SU-DHL-6 (cell line): ENCODE measurements around the gene SCUBE1.
A peak's percentile ranks its signal among the peaks of the same experiment; 100 is the strongest.

Experiments used
- H2AFZ ChIP-seq: fragments of 200-600 bp; sonication (generic); 2 replicates; pipeline ENCODE4 v1.6.1; 2014; ENCODE audit warnings: low read depth, mild to moderate bottlenecking, moderate library complexity, mixed read lengths, antibody characterized with exemption, low read length; ENCODE audit not compliant: severe bottlenecking
- H3F3A ChIP-seq: fragments of 200-600 bp; shearing (Covaris generic); 2 replicates; pipeline ENCODE4 v1.6.0; 2016; ENCODE audit warnings: antibody characterized with exemption, mild to moderate bottlenecking; ENCODE audit not compliant: insufficient read depth
- H3K27ac ChIP-seq: fragments of 200-600 bp; sonication (generic); 2 replicates; pipeline ENCODE4 v1.5.1; 2016; ENCODE audit warnings: low read depth, mild to moderate bottlenecking, low read length, moderate library complexity, mixed read lengths
- H3K27me3 ChIP-seq: fragments of 200-600 bp; sonication (generic), shearing (Covaris generic); 2 replicates; pipeline ENCODE4 v1.6.0; 2014; ENCODE audit warnings: mild to moderate bottlenecking, low read length
- H3K36me3 ChIP-seq: fragments of 200-600 bp; sonication (generic); 2 replicates; pipeline ENCODE4 v1.6.1; 2014; ENCODE audit warnings: mild to moderate bottlenecking, low read length, mixed read lengths
- H3K4me2 ChIP-seq: fragments of 300-600, 200-600 bp; shearing (Covaris generic), sonication (generic); 2 replicates; pipeline ENCODE4 v1.6.0; 2014; ENCODE audit warnings: low read length, low read depth, mild to moderate bottlenecking; ENCODE audit not compliant: poor library complexity, severe bottlenecking
- H3K4me3 ChIP-seq: fragments of 200-600 bp; sonication (generic); 2 replicates; pipeline ENCODE4 v1.5.1; 2014; ENCODE audit warnings: antibody characterized with exemption, low read length, mild to moderate bottlenecking, mixed read lengths; ENCODE audit not compliant: insufficient read depth, poor library complexity, severe bottlenecking
- H3K79me2 ChIP-seq: fragments of 200-600 bp; sonication (generic); 2 replicates; pipeline ENCODE4 v1.6.1; 2014; ENCODE audit warnings: mild to moderate bottlenecking, low read length, moderate library complexity; ENCODE audit not compliant: insufficient read depth
- H3K9ac ChIP-seq: fragments of 200-600 bp; sonication (generic); 2 replicates; pipeline ENCODE4 v1.7.0; 2014; ENCODE audit warnings: mild to moderate bottlenecking, low read length
- H3K9me2 ChIP-seq: fragments of 200-600 bp; sonication (generic); replicated peaks from 2 replicates; pipeline ENCODE4 v1.6.1; 2014; ENCODE audit warnings: low read length; ENCODE audit not compliant: insufficient read depth
- H3K9me3 ChIP-seq: fragments of 200-600 bp; sonication (generic); 2 replicates; pipeline ENCODE4 v1.6.1; 2014; ENCODE audit warnings: low read length, mixed read lengths; ENCODE audit not compliant: insufficient read depth
- H4K20me1 ChIP-seq: fragments of 200-600 bp; sonication (generic); 2 replicates; pipeline ENCODE4 v1.6.1; 2014; ENCODE audit warnings: low read depth, mild to moderate bottlenecking, antibody characterized with exemption, low read length, moderate library complexity, mixed read lengths
- EZH2phosphoT487 ChIP-seq: fragments of 200-600 bp; sonication (generic), shearing (Covaris generic); conservative IDR thresholded peaks from 2 replicates; pipeline ENCODE4 v1.6.1; 2018; ENCODE audit warnings: mild to moderate bottlenecking, antibody characterized with exemption, low read length, moderate library complexity, mixed read lengths
- TF ChIP-seq, protein P1 (sequence below): fragments of 200-600 bp; sonication (generic); IDR thresholded peaks from one replicate; pipeline ENCODE4 v1.5.1; 2017; ENCODE audit warnings: antibody characterized with exemption, mild to moderate bottlenecking, low read length, moderate library complexity; ENCODE audit not compliant: insufficient read depth, poor library complexity, severe bottlenecking

SCUBE1 gene

DNA sequence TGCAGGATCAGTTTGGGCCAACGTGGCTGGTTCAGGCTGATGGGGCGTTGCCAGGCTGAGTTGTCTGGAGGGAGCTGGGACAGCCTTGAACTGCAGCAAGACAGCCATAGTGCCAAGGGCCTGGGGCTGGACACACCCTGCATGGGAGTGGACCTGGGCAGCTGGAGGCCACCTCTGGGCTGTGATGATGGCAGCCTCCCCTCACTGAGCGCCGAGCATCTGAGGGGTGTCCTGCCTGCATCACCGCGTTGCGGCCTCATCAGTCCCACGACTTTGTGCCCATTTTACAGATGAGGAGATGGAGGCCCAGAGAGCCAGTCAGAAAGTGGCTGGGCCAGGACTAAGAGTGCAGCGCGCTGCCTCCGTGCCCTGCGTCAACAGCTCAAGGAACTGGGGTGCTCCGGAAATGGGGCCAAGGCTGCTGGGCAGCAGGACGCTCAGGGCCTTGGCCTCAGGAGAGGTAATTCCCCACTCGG, 192.4 kb downstream of the SCUBE1 start:
- Histone ChIP-seq H3K27ac (no peak overlapping the region), H3K36me3 (no peaks in the 10 kb centered on the region), H3K9ac (no peak overlapping the region), H2AFZ (no peak overlapping the region), H3K9me3 (no peaks in the 10 kb centered on the region), H3K27me3 (0 out of 2 replicates have a peak, but pooled peaks cover 3% of the 10 kb centered on the region), H3K4me2 (no peak overlapping the region), H3K9me2 (no peaks in the 10 kb centered on the region), H4K20me1 (no peaks in the 10 kb centered on the region), H3F3A (no peaks in the 10 kb centered on the region; the same call in 1 of the 2 replicates), H3K79me2 (no peaks in the 10 kb centered on the region), H3K4me3 (no peak overlapping the region)
- TF ChIP-seq, protein P1, sequence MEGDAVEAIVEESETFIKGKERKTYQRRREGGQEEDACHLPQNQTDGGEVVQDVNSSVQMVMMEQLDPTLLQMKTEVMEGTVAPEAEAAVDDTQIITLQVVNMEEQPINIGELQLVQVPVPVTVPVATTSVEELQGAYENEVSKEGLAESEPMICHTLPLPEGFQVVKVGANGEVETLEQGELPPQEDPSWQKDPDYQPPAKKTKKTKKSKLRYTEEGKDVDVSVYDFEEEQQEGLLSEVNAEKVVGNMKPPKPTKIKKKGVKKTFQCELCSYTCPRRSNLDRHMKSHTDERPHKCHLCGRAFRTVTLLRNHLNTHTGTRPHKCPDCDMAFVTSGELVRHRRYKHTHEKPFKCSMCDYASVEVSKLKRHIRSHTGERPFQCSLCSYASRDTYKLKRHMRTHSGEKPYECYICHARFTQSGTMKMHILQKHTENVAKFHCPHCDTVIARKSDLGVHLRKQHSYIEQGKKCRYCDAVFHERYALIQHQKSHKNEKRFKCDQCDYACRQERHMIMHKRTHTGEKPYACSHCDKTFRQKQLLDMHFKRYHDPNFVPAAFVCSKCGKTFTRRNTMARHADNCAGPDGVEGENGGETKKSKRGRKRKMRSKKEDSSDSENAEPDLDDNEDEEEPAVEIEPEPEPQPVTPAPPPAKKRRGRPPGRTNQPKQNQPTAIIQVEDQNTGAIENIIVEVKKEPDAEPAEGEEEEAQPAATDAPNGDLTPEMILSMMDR: no peak
- no peak for TF ChIP-seq EZH2phosphoT487

DNA sequence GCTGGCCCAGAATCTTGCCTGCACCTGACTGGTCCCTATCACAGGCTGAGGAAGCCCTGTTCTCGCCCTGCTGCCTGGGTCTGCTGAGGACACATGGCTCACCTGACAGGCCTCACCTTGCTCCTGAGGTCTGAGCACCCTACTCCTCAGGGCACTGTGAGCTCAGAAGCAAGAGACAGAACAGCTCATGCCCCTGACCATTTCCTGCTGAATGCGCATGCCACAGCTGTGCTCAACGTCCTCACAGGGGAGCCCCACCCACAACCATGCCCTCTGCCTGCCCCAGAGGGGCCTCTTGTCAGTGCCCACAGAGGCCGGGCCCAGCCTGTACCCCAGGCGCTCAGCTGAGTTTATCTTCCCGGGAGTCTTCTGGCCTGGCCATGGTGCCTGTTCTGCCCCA, 194.6 kb downstream of the SCUBE1 start:
- Histone ChIP-seq H2AFZ (no peak overlapping the region), H3K4me3 (no peak overlapping the region), H3K27ac (no peak overlapping the region), H3K4me2 (no peak overlapping the region), H3K79me2 (no peaks in the 10 kb centered on the region), H3K27me3 (0 out of 2 replicates have a peak, but pooled peaks cover 3% of the 10 kb centered on the region), H3K36me3 (no peaks in the 10 kb centered on the region), H3K9me2 (no peaks in the 10 kb centered on the region), H3K9ac (no peak overlapping the region), H3F3A (no peaks in the 10 kb centered on the region; the same call in 1 of the 2 replicates), H4K20me1 (no peaks in the 10 kb centered on the region), H3K9me3 (no peaks in the 10 kb centered on the region)
- TF ChIP-seq, protein P1: no peak
- TF ChIP-seq EZH2phosphoT487: no peak

DNA sequence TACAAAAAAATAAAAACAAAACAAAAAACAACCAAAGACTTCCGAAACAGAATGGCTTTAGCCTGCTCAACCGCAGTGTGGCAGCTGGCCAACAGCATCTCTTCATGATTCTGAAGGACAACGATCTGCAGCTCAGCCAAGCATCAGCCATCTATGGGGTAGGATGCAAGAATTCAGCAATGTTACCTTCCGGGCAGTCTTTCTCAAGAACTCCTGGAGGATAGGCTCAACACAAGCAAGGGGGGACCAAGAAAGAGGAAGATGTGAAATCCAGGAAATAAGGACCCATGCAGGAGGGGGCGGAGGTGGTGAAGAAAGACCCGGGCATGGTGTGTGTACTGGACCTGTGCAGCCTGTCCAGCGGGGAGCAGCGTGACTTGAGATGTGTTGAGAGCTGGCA, 195.4 kb downstream of the SCUBE1 start:
- peak overlapping the region; percentile 69 for H2AFZ ChIP-seq
- 0 out of 2 replicates have a peak, but pooled peaks cover 3% of the 10 kb centered on the region for H3K27me3 ChIP-seq
- H3K27ac ChIP-seq: no peak overlapping the region
- no peaks in the 10 kb centered on the region for H3K36me3 ChIP-seq
- H4K20me1 ChIP-seq: no peaks in the 10 kb centered on the region
- no peak overlapping the region for H3K4me3 ChIP-seq
- TF ChIP-seq, protein P1: no peak
- TF ChIP-seq EZH2phosphoT487: no peak
- no peaks in the 10 kb centered on the region for H3K9me3 ChIP-seq
- H3F3A ChIP-seq: no peaks in the 10 kb centered on the region; the same call in 1 of the 2 replicates
- no peak overlapping the region; the same call in 1 of the 2 replicates for H3K9ac ChIP-seq
- peak overlapping the region; percentile 41 for H3K4me2 ChIP-seq
- no peaks in the 10 kb centered on the region; the same call in 1 of the 2 replicates for H3K79me2 ChIP-seq
- no peaks in the 10 kb centered on the region for H3K9me2 ChIP-seq
